Activated T-helper 9 cell treated with anti-CD3 and anti-CD28 coated beads, Interleukin-2, amount 50 U/mL, for 16 hours (primary cell): ENCODE results near the gene SRRM2.
A peak's percentile ranks its signal among the peaks of the same experiment; 100 is the strongest.
"Not testable (repeated sequence)": the region's sequence is repeated elsewhere in the genome, so short reads cannot be mapped to it uniquely, and the experiment has no call there.

Experiments
- DNase-seq: peaks from one replicate; pipeline ENCODE4 v3.0.0-alpha.2; 2020; ENCODE audit warnings: low read depth

The SRRM2 gene

GRCh38 chr16:2715064-2715463 is 37.4 kb upstream of the SRRM2 start:
- DNase-seq: no peak

GRCh38 chr16:2715519-2715918 is 36.9 kb upstream of the SRRM2 start:
- peak; percentile 71 for DNase-seq

GRCh38 chr16:2715966-2716885 is 36.2 kb upstream of the SRRM2 start:
- no peak for DNase-seq

GRCh38 chr16:2716948-2717347 is 35.5 kb upstream of the SRRM2 start:
- no peak for DNase-seq

- no peak for DNase-seq
These were observed 34.8 kb upstream of the SRRM2 start for GRCh38 chr16:2717383-2718263.

GRCh38 chr16:2719328-2720063 is 32.9 kb upstream of the SRRM2 start:
- DNase-seq: no peak

GRCh38 chr16:2720064-2720457 is 32.4 kb upstream of the SRRM2 start, which contains the start of gene PRSS27:
Gene PRSS27, minus strand, starts transcription at chr16:2720224. Its CDS starts 64 bp downstream, at chr16:2720160.
- DNase-seq: no peak

- DNase-seq: peak; percentile 82
These were observed 31.5 kb upstream of the SRRM2 start for GRCh38 chr16:2720719-2721633.

- DNase-seq: not testable (repeated sequence)
These were observed 30.7 kb upstream of the SRRM2 start for GRCh38 chr16:2721634-2722173.

- no peak for DNase-seq
These were observed 28.3 kb upstream of the SRRM2 start for GRCh38 chr16:2724088-2724676.

GRCh38 chr16:2724816-2725348 is 27.6 kb upstream of the SRRM2 start:
- DNase-seq: no peak

GRCh38 chr16:2726923-2727322 is 25.5 kb upstream of the SRRM2 start:
- DNase-seq: no peak

- DNase-seq: no peak
These were observed 24.4 kb upstream of the SRRM2 start for GRCh38 chr16:2728034-2728433.

- no peak for DNase-seq
These were observed 17.5 kb upstream of the SRRM2 start for GRCh38 chr16:2734844-2735515.

GRCh38 chr16:2736476-2737237 is 15.8 kb upstream of the SRRM2 start:
- DNase-seq: no peak

GRCh38 chr16:2737238-2737605 is 15.2 kb upstream of the SRRM2 start:
- DNase-seq: no peak

GRCh38 chr16:2737895-2738418 is 14.5 kb upstream of the SRRM2 start:
- no peak for DNase-seq

- no peak for DNase-seq
These were observed 13.8 kb upstream of the SRRM2 start for GRCh38 chr16:2738615-2739014.
